GM12865 (cell line): ENCODE measurements around the gene CCP110.

ENCODE experiments used
- DNase-seq: peaks from one replicate; pipeline ENCODE4 v3.0.0; 2010; ENCODE audit warnings: low read depth
- H3K4me3 ChIP-seq: 2 replicates; pipeline ENCODE4 v1.5.1; 2011; ENCODE audit warnings: mild to moderate bottlenecking, low read depth, low read length, control low read depth
- CTCF ChIP-seq: IDR thresholded peaks from 2 replicates; pipeline ENCODE4 v1.5.1; 2011; ENCODE audit warnings: low read length, control low read depth, low read depth, inconsistent platforms; ENCODE audit not compliant: insufficient read depth; ENCODE audit errors: missing control alignments

The CCP110 gene

GRCh38 chr16:19484096-19484495 is 39.6 kb upstream of the CCP110 start:
- no peak for DNase-seq
- no peak overlapping the region for H3K4me3 ChIP-seq
- TF ChIP-seq CTCF: no peak

- no peak overlapping the region for H3K4me3 ChIP-seq
- TF ChIP-seq CTCF: no peak
- no peak for DNase-seq
Measured at GRCh38 chr16:19485611-19486010, 38.1 kb upstream of the CCP110 start.

GRCh38 chr16:19486051-19486450 is 37.7 kb upstream of the CCP110 start:
- TF ChIP-seq CTCF: no peak
- no peak for DNase-seq
- no peak overlapping the region for H3K4me3 ChIP-seq

GRCh38 chr16:19486750-19487325 is 36.9 kb upstream of the CCP110 start:
- TF ChIP-seq CTCF: no peak
- no peak for DNase-seq
- H3K4me3 ChIP-seq: no peak overlapping the region

- no peak for TF ChIP-seq CTCF
- no peak for DNase-seq
- H3K4me3 ChIP-seq: no peak overlapping the region
Measured at GRCh38 chr16:19488213-19488640, 35.5 kb upstream of the CCP110 start.

- no peak for TF ChIP-seq CTCF
- no peak for DNase-seq
- no peak overlapping the region for H3K4me3 ChIP-seq
Measured at GRCh38 chr16:19490619-19491018, 33.1 kb upstream of the CCP110 start.

- H3K4me3 ChIP-seq: no peak overlapping the region
- DNase-seq: no peak
- TF ChIP-seq CTCF: no peak
Measured at GRCh38 chr16:19497176-19497575, 26.6 kb upstream of the CCP110 start.
